GM18499 (cell line): ENCODE results near the gene KCND3.
A peak's percentile ranks its signal among the peaks of the same experiment; 100 is the strongest.
"Not testable (repeated sequence)": the region's sequence is repeated elsewhere in the genome, so short reads cannot be mapped to it uniquely, and the experiment has no call there.

ENCODE experiments used
- ATAC-seq: cut with Tn5 transposase; IDR thresholded peaks from one replicate; pipeline ENCODE4 v1.9.1; 2021; ENCODE audit warnings: moderate number of reproducible peaks; ENCODE audit not compliant: insufficient read depth, unreplicated experiment

The KCND3 gene

DNA sequence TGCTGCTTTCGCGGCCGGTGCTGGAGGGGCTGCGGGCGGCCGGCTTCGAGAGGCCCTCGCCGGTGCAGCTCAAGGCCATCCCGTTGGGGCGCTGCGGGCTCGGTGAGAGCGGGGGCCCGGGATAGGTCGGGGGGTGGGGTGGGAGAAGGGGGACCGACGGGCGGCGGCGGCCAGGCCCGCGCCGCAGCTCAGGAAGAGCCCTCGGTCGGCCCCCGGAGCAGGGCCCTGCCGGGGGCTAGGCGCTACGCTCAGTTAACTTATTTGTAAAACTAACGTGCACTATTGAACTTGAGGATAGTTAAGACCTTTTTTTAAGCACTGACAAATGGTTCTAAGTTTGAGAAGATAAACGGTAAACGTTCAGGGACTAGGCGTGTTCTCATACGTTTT is 233.3 kb downstream of the KCND3 start:
- peak; percentile 7 for ATAC-seq

- ATAC-seq, result peak; percentile 73
Observed at GRCh38 chr1:111755331-111756123, 233.9 kb downstream of the KCND3 start, which contains the start of gene DDX20. Gene DDX20 (plus strand): TSS chr1:111755901. CDS start chr1:111755925, 24 bp downstream.

DNA sequence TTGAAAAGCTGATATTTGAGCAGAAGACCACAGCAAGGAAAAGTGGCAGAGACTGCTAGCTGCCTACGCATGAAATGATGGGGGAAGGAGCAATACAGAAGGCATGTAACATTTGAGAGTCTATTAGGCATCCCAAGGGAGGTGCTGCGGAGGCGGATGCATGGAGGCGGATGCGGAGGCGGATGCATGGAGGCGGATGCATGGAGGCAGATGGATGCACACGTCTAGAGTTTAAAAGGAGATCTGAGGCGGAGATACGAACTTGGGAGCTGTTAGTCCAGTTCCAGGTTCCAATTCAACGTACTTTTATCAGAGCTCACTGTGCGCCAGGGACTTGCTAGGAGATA is 234.5 kb downstream of the KCND3 start:
- ATAC-seq, result no peak

DNA sequence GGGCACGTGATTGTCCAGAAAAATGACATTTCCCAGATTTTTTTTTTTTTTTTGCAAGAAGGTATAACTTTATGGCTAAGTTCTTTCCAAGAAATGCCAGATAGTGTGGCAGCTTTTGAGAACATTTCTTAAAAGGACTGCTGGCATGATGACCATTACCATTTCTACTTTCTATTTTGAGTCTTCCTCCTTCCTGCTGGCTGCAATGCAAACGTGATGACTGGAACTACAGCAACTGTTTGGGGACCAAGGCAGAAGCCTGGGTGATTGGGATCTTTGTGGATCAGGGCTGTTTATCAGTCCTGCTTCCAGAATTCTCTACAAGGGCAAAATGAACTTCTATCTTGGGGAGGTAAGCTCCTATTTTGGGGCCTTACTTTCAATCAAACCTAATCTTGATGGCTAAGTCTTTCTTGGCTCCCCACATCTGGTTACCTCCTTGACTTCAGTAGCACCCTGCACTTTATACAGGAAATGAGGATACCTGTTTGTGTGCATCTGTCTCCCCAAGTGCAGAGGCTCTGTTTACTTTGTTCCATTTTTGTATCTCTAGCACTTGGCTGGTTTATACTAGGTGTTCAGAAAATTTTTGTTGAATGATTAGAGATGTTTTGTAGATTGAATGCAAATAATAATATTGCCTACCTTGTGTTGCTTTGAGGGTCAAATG is 237.4 kb downstream of the KCND3 start:
- ATAC-seq, result no peak

GRCh38 chr1:111750856-111751255 is 238.6 kb downstream of the KCND3 start:
- no peak for ATAC-seq

DNA sequence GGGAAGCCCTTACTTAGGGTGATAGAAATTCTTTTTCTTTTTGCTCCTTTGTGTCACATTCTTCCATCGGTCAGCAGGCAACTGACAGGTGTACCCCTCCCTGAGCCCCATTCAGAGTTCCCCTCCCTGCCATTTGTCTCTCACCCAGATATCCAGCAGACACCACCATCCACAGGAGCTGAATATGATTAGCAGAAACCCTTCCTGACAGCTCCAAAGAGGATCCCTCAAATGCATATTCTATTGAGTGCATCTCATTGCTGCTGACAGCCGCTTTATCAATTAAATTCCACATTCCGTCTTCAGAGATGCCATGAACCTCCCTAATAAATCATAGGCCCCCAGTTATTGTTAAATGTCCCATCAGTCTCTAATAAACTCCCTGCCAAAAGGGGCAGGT is 239.8 kb downstream of the KCND3 start:
- no peak for ATAC-seq

DNA sequence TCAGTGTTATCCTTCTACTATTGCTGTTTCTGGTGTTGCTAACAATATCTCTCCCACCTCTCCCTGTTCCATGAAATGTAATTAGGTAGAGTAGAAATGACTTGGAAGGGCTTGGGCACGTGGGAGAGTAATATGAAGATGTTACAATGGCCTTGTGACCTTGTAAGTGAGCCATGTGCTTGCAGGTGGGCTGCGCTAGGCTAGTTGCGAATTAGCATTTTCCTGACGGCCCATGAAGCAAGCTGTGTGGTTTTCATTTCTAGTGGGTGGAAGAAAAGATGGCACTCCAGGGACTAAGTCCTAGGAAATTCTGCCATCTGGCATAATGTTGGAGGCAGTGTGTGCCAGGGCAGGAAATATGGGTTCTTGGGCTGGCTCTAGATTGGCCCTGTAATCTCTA is 241.5 kb downstream of the KCND3 start:
- no peak for ATAC-seq

DNA sequence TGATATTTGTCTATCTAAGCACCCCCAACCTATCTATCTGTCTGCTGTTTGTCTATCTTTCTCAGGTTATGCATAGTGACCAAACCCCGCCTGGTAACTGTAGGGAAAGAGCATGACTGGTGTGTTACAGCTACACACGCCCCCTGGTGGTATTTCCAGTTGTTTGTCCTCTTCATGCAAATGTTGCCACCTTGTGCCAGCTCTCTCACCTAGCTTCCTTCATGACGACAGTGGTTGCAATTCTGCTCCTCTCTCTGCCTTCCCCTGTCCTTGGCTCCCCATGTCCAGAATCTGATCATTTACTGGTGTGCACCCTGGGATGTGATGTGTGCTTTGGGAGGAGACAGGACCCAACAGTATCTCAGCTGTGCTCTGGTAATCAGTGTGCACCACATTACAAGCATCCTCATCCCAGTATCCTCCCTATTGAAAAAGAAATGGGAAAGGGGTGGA is 242.2 kb downstream of the KCND3 start:
- no peak for ATAC-seq

DNA sequence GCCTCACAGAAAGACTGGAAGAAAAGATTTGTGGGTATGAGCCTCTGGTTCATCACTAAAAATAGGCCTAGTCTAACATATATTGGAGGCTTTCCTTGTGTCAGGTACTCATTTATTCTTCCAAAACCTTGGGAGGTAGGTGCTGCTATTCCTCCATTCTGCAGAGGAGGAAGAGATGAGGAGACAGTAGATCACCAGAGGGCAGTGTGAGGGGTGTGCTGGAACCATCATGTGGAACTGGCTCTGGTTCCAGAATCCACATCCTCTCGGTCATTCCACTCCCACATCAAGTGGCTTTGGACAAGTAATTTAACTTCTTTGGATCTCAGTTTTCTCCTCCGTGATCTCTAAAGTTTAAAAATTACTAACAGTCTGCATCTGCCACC is 242.9 kb downstream of the KCND3 start:
- no peak for ATAC-seq

- no peak for ATAC-seq
Observed at GRCh38 chr1:111745675-111746613, 243.5 kb downstream of the KCND3 start.

DNA sequence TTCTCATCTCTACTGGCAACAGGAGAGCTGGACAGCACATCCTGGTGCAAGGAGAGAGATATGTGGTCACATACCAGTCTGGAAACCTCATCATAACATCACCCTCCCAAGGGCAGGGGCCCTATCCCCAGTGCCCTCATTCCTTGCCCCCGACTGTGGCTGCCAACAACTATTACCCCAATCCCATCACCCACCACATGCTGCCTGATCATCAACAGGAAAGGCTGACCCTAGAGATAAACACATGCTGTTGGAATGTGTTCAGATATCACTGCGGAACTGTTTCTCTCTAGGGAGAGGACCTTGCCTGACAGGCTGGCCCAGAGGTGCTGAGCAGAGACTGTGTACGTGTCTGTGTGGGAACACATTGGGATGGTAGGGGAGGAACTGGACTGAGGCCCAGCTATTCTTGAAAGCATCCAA is 245.8 kb downstream of the KCND3 start:
- ATAC-seq, result no peak

DNA sequence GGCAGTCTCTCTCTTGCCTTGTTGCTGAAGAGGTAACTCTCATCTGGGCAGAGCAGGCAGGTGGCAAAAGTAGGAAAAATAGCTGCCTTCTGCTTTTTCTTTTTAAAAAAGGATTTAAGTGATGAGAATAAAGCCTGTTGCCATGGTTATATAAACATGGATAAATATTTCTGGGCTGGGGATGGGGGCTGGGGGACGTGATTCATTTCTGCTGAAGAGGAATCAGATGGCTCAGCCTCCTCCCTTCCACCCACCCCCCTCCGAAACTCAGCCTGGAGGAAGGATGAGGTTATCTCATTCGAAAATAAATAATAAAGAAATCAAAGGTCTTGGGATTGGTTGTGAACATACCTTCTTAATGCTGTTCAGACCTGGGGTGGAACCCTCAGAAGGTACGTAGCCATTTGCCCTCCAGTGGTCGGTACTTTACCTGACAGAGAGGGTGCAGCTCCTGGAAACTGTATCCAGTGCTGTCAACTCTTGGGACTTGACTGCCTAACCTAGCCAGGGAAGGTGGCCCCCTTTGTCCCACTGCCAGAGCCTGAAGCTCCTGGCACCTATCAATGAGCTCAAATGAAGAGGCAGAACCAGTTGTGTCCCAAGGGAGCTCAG is 246.4 kb downstream of the KCND3 start:
- no peak for ATAC-seq

DNA sequence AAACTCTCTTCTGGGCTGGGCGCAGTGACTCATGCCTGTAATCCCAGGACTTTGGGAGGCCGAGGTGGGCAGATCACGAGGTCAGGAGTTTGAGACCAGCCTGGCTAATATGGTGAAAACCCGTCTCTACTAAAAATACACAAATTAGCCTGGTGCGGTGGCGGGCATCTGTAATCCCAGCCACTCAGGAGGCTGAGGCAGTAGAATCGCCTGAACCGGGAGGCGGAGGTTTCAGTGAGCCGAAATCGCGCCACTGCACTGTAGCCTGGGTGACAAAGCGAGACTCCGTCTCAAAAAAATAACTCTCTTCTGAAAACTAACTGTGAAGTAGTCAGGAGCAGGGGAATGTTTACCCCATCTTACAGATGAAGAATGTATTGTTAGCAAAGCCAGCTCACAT is 247.2 kb downstream of the KCND3 start:
- not testable (repeated sequence) for ATAC-seq

DNA sequence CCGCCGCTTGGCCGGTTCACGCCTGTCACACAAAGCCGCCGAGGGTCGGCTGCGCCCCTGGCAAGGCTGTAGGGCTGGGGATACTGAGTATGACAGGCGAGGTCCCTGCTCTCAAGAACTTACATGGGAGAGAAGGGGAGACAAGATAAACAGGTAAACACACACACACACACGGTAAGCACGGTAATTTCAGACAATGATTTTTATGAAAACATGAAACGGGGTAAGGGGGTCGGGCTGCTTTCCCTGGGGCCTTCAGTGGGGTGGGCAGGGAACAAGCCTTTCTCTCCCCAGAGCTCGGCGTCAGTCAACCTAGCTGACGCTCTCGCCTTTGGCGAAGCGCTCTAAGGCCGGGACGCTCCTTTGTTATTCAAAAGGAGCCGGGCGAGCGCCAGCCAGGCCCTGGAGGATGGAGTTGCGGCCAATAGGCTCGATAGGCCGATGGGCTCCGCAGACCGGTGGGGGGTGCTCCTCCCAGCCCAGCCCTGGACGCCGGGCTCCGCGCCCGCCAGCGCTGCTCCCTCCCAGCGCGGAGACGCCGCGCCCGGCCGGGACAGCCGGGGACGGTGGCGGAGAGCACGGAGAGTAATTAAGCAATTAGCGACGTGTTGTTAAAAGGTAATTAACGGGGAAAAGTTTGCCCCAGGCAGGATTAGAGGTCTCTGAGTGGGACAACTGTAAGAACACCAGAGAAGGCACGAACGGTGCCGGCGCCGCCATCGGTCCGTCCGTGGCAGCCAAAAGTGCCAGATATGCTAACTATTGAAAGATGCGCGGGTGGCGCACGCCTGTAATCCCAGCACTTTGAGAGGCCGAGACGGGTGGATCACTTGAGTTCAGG is 249.3 kb downstream of the KCND3 start:
- no peak for ATAC-seq

- ATAC-seq, result peak; percentile 63
Observed at GRCh38 chr1:111739194-111739924, 250.1 kb downstream of the KCND3 start, which contains the start of gene INKA2. Gene INKA2 (minus strand): TSS chr1:111739395. CDS start chr1:111739242, 153 bp downstream.

- peak; percentile 25 for ATAC-seq
Observed at GRCh38 chr1:111738436-111739193, 250.9 kb downstream of the KCND3 start.

DNA sequence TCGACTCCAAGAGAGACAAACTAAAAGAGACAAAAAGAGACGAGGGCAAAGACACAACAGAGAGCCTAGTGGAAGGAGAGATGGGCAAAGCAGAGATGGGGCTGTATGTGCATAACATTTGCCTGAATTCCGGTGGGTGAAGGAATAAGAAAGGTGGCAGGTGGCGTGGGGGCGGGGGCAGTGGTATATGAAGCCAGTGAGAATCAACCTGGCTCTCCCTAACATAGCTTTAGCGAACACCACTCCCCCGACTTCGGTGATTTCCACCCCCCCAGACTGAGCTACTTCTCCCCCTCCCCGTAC is 251.4 kb downstream of the KCND3 start:
- no peak for ATAC-seq
